Liver (tissue), 9 donors: ENCODE data around the gene PTPRN. TPM values are rescaled to one million over a fixed set of nuclear protein-coding genes. Genes with fewer than 3 reads are reported as not detected.

Source experiments
- DNase-seq: peaks from one replicate; pipeline ENCODE4 v3.0.0-alpha.2; 2017; ENCODE audit warnings: low spot score
- H3K27ac ChIP-seq, 2 donors: one replicate each; pipeline ENCODE4 v1.7.0; 2013; ENCODE audit warnings: inconsistent platforms in 2 of 2, low read length in 2 of 2, control low read depth in 1 of 2, low read depth in 1 of 2, mild to moderate bottlenecking in 1 of 2
- H3K27me3 ChIP-seq, 4 donors: one replicate each; pipeline versions ENCODE4 v1.6.1 to v1.7.0; 2013; ENCODE audit warnings: low read length in 3 of 4, inconsistent platforms in 1 of 4, mild to moderate bottlenecking in 1 of 4, moderate library complexity in 1 of 4; ENCODE audit not compliant: control insufficient read depth in 4 of 4, insufficient read depth in 4 of 4
- H3K36me3 ChIP-seq, 4 donors: one replicate each; pipeline versions ENCODE4 v1.6.1 to v1.7.0; 2013; ENCODE audit warnings: low read length in 3 of 4, mild to moderate bottlenecking in 3 of 4, low read depth in 1 of 4, moderate library complexity in 1 of 4; ENCODE audit not compliant: control insufficient read depth in 4 of 4, insufficient read depth in 3 of 4
- H3K4me1 ChIP-seq, 4 donors: one replicate each; pipeline versions ENCODE4 v1.6.1 to v1.7.0; 2013; ENCODE audit warnings: low read length in 3 of 4, mild to moderate bottlenecking in 3 of 4, moderate library complexity in 1 of 4; ENCODE audit not compliant: control insufficient read depth in 4 of 4, insufficient read depth in 4 of 4
- H3K4me3 ChIP-seq, 3 donors: one replicate each; pipeline versions ENCODE4 v1.6.1 to v1.7.0; 2013; ENCODE audit warnings: low read length in 3 of 3, control low read depth in 1 of 3, low read depth in 1 of 3, mild to moderate bottlenecking in 1 of 3
- H3K9ac ChIP-seq, 2 donors: one replicate each; pipeline ENCODE4 v1.7.0; 2013; ENCODE audit warnings: low read length in 2 of 2, mild to moderate bottlenecking in 2 of 2, moderate library complexity in 2 of 2, control low read depth in 1 of 2, low read depth in 1 of 2
- H3K9me3 ChIP-seq, 4 donors: one replicate each; pipeline versions ENCODE4 v1.6.1 to v1.7.0; 2013; ENCODE audit warnings: low read length in 3 of 4; ENCODE audit not compliant: control insufficient read depth in 4 of 4
- ATF3 ChIP-seq: IDR thresholded peaks from 2 replicates; pipeline ENCODE4 v1.6.1; 2016; ENCODE audit warnings: antibody characterized with exemption
- CTCF ChIP-seq: fragments of 150-350 bp; IDR thresholded peaks from 2 replicates; pipeline ENCODE4 v1.5.1; 2017; ENCODE audit warnings: improper control_type of control experiment, low read depth, low read length; ENCODE audit not compliant: missing input control
- EGR1 ChIP-seq, 2 donors: IDR thresholded peaks; 2 replicates each; pipeline ENCODE4 v1.6.1; 2016 to 2018; ENCODE audit warnings: antibody characterized with exemption in 2 of 2, low read depth in 2 of 2
- FOXA1 ChIP-seq: IDR thresholded peaks from 2 replicates; pipeline ENCODE4 v1.6.1; 2016; ENCODE audit warnings: antibody characterized with exemption
- FOXA2 ChIP-seq: IDR thresholded peaks from 2 replicates; pipeline ENCODE4 v1.6.1; 2016; ENCODE audit warnings: antibody characterized with exemption
- GABPA ChIP-seq, 2 donors: IDR thresholded peaks in 1 of 2; conservative IDR thresholded peaks in 1 of 2; 2 replicates each; pipeline ENCODE4 v1.6.1; 2016; ENCODE audit warnings: antibody characterized with exemption in 2 of 2, mild to moderate bottlenecking in 1 of 2, moderate library complexity in 1 of 2
- HNF4A ChIP-seq, 2 donors: conservative IDR thresholded peaks; 2 replicates each; pipeline ENCODE4 v1.6.1; 2016; ENCODE audit warnings: antibody characterized with exemption in 2 of 2, mild to moderate bottlenecking in 2 of 2
- HNF4G ChIP-seq: IDR thresholded peaks from 2 replicates; pipeline ENCODE4 v1.6.1; 2016; ENCODE audit warnings: antibody characterized with exemption
- JUND ChIP-seq, 2 donors: IDR thresholded peaks; 2 replicates each; pipeline ENCODE4 v1.6.1; 2016; ENCODE audit warnings: antibody characterized with exemption in 2 of 2
- MAX ChIP-seq: IDR thresholded peaks from 2 replicates; pipeline ENCODE4 v1.6.1; 2016; ENCODE audit warnings: antibody characterized with exemption
- NR2F2 ChIP-seq: IDR thresholded peaks from 2 replicates; pipeline ENCODE4 v1.6.1; 2016; ENCODE audit warnings: antibody characterized with exemption
- RAD21 ChIP-seq, 2 donors: IDR thresholded peaks; 2 replicates each; pipeline ENCODE4 v1.6.1; 2016; ENCODE audit warnings: antibody characterized with exemption in 2 of 2, mild to moderate bottlenecking in 2 of 2
- REST ChIP-seq: IDR thresholded peaks from 2 replicates; pipeline ENCODE4 v1.6.1; 2016; ENCODE audit warnings: antibody characterized with exemption, mild to moderate bottlenecking
- RXRA ChIP-seq, 2 donors: IDR thresholded peaks; 2 replicates each; pipeline ENCODE4 v1.6.1; 2017 to 2018; ENCODE audit warnings: antibody characterized with exemption in 2 of 2, mild to moderate bottlenecking in 1 of 2
- SP1 ChIP-seq: IDR thresholded peaks from 2 replicates; pipeline ENCODE4 v1.6.1; 2018; ENCODE audit warnings: antibody characterized with exemption, mild to moderate bottlenecking
- TAF1 ChIP-seq: conservative IDR thresholded peaks from 2 replicates; pipeline ENCODE4 v1.6.1; 2016; ENCODE audit warnings: antibody characterized with exemption, mild to moderate bottlenecking
- YY1 ChIP-seq: IDR thresholded peaks from 2 replicates; pipeline ENCODE4 v1.6.1; 2016; ENCODE audit warnings: antibody characterized with exemption, mild to moderate bottlenecking
- ZBTB33 ChIP-seq: IDR thresholded peaks from 2 replicates; pipeline ENCODE4 v1.6.1; 2016; ENCODE audit warnings: antibody characterized with exemption
- whole genome bisulfite sequencing: extraction: QIAGEN DNeasy Blood & Tissue Kit; methylation state at CpG from one replicate; pipeline ENCODE4 v1.1.7; 2013; 5-methylcytosine and 5-hydroxymethylcytosine counted together
- polyA plus RNA-seq, 2 donors: library from polyadenylated mRNA; stranded (reverse) in 1 of 2; unstranded in 1 of 2; fragments of 200-250 nt in 1 of 2; fragments of >200 nt in 1 of 2; fragmentation: Nextera tagmentation in 1 of 2; extraction: Ambion mirVana in 1 of 2; gene quantifications; one replicate each; pipeline versions ENCODE4 v1.2.1 to v1.2.3, GENCODE V29; 2013 to 2015
- total RNA-seq, 2 donors: library from RNA; depleted of rRNA; stranded (reverse); fragments of >200 nt; gene quantifications; one replicate each; pipeline ENCODE4 v1.2.3, GENCODE V29; 2014
- donor health status: healthy.
- donor health status: healthy.
- donor health status: healthy.
- donor health status: healthy.
- donor health status: healthy.

The PTPRN gene
- total and polyA plus RNA-seq, 4 donors: 2.2 TPM; not detected in 3

GRCh38 chr2:219274361-219274921 lies 34.8 kb downstream of the PTPRN start:
- Histone ChIP-seq H3K9me3 (no peaks in the 10 kb centered on the region), H3K36me3 (no peaks in the 10 kb centered on the region), H3K4me3 (no peak overlapping the region), H3K4me1 (peaks cover 9 to 29% (median 18%) of the 10 kb centered on the region in 4 donors), H3K27me3 (no peaks in the 10 kb centered on the region), H3K9ac (no peak overlapping the region), H3K27ac (no peak overlapping the region)
- no peak for TF ChIP-seq RXRA (IDR thresholded peaks at IDR 0.05)
- no peak for TF ChIP-seq JUND (IDR thresholded peaks at IDR 0.05)
- no peak for TF ChIP-seq ATF3
- TF ChIP-seq NR2F2: no peak
- no peak for TF ChIP-seq SP1
- no peak for TF ChIP-seq MAX
- no peak for TF ChIP-seq REST
- TF ChIP-seq HNF4A (conservative IDR thresholded peaks at IDR 0.05): no peak
- TF ChIP-seq CTCF: no peak
- TF ChIP-seq FOXA2: no peak
- TF ChIP-seq RAD21 (IDR thresholded peaks at IDR 0.05): no peak
- TF ChIP-seq ZBTB33: no peak
- no peak for TF ChIP-seq YY1
- TF ChIP-seq FOXA1: no peak
- TF ChIP-seq EGR1 (IDR thresholded peaks at IDR 0.05; ENCODE audit: low read depth in 2 of 2): no peak
- no peak for TF ChIP-seq GABPA (IDR thresholded peaks at IDR 0.05 in 1 of 2, conservative IDR thresholded peaks at IDR 0.05 in 1 of 2)
- TF ChIP-seq TAF1: no peak
- no peak for TF ChIP-seq HNF4G
- DNase-seq: no peak
- 79% methylated on average over 6 of the region's 6 CpGs for WGBS
